K562 (cell line): ENCODE results near the gene NT5DC1.

Source experiments
- FOSL1 ChIP-seq: fragments of 200-800 bp; sonication (Bioruptor generic); conservative IDR thresholded peaks from 2 replicates; pipeline ENCODE4 v1.6.1; 2016; ENCODE audit warnings: missing genetic modification characterization, missing compliant biosample characterization
- RAD21 ChIP-seq, 2 experiments: fragments of 250-450 bp in 1 of 2; fragments of 450-650 bp in 1 of 2; sonication (Bioruptor Pico) in 1 of 2; formaldehyde crosslinking in 1 of 2; IDR thresholded peaks in 1 of 2; conservative IDR thresholded peaks in 1 of 2; 2 replicates each; pipeline versions ENCODE4 v1.4.0 to v1.8.0; 2020 to 2022; ENCODE audit warnings: mild to moderate bottlenecking in 2 of 2, moderate library complexity in 1 of 2
- SREBF2 ChIP-seq: sonication (generic); formaldehyde crosslinking; IDR thresholded peaks from 2 replicates; pipeline ENCODE4 v1.4.0; 2020; ENCODE audit warnings: mild to moderate bottlenecking, missing genetic modification reagents
- TF ChIP-seq, protein P1 (sequence below), 2 experiments: fragments of 450-650 bp in 1 of 2; sonication (generic) in 1 of 2; formaldehyde crosslinking in 1 of 2; IDR thresholded peaks in 1 of 2; conservative IDR thresholded peaks in 1 of 2; 2 replicates each; pipeline versions ENCODE4 v1.6.1 to v1.8.1; 2016 to 2023; ENCODE audit warnings: mild to moderate bottlenecking in 2 of 2, moderate library complexity in 2 of 2, inconsistent platforms in 1 of 2, missing genetic modification reagents in 1 of 2
- TF ChIP-seq, protein P2 (sequence below): fragments of 450-650 bp; formaldehyde crosslinking; IDR thresholded peaks from 2 replicates; pipeline ENCODE4 v1.4.0; 2020; ENCODE audit warnings: mild to moderate bottlenecking, moderate library complexity
- TF ChIP-seq, protein P3 (sequence below), 3 experiments: IDR thresholded peaks in 2 of 3; conservative IDR thresholded peaks in 1 of 3; 2 replicates each; pipeline ENCODE4 v1.5.1; 2011 to 2012; ENCODE audit warnings: low read length in 3 of 3, mild to moderate bottlenecking in 3 of 3, control low read depth in 2 of 3, improper control_type of control experiment in 1 of 3, inconsistent platforms in 1 of 3, low read depth in 1 of 3, mixed read lengths in 1 of 3, moderate library complexity in 1 of 3; ENCODE audit not compliant: insufficient read depth in 2 of 3

DNA sequence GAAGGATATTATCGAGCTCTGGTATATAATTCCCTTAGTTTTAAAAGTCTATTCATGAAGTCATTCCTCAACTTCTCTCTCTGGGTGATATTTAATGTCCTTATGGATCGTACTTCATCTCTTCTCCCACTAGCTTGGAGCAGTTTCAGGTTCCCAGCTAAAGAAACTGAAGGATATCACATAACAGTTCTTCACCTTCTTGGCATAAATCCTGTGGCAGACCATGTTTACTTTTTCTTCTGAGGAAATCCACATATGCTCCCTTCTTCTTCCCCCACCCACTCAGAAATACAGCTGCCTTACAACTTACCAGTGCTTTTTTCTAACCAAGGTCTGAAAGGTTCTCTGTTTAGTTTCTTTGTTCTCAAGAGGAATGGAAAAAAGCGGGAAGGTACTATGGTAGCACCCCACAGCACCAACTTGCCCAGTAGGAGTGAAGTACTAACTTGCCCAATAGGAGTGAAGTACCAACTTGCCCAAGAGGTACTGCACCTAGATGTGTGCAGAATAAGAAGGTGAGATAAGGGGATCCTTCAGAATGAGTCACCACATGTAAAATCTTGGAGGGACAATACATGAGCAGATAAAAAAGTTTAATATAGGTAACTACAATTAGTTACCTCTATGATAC, 100.1 kb downstream of the NT5DC1 start:
- TF ChIP-seq, protein P1, sequence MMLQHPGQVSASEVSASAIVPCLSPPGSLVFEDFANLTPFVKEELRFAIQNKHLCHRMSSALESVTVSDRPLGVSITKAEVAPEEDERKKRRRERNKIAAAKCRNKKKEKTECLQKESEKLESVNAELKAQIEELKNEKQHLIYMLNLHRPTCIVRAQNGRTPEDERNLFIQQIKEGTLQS (IDR thresholded peaks at IDR 0.05) = no peak
- TF ChIP-seq, protein P1 (CRISPR knock-in tag; conservative IDR thresholded peaks at IDR 0.05) = no peak
- TF ChIP-seq, protein P2, sequence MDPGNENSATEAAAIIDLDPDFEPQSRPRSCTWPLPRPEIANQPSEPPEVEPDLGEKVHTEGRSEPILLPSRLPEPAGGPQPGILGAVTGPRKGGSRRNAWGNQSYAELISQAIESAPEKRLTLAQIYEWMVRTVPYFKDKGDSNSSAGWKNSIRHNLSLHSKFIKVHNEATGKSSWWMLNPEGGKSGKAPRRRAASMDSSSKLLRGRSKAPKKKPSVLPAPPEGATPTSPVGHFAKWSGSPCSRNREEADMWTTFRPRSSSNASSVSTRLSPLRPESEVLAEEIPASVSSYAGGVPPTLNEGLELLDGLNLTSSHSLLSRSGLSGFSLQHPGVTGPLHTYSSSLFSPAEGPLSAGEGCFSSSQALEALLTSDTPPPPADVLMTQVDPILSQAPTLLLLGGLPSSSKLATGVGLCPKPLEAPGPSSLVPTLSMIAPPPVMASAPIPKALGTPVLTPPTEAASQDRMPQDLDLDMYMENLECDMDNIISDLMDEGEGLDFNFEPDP (CRISPR knock-in tag) = no peak
- TF ChIP-seq, protein P3, sequence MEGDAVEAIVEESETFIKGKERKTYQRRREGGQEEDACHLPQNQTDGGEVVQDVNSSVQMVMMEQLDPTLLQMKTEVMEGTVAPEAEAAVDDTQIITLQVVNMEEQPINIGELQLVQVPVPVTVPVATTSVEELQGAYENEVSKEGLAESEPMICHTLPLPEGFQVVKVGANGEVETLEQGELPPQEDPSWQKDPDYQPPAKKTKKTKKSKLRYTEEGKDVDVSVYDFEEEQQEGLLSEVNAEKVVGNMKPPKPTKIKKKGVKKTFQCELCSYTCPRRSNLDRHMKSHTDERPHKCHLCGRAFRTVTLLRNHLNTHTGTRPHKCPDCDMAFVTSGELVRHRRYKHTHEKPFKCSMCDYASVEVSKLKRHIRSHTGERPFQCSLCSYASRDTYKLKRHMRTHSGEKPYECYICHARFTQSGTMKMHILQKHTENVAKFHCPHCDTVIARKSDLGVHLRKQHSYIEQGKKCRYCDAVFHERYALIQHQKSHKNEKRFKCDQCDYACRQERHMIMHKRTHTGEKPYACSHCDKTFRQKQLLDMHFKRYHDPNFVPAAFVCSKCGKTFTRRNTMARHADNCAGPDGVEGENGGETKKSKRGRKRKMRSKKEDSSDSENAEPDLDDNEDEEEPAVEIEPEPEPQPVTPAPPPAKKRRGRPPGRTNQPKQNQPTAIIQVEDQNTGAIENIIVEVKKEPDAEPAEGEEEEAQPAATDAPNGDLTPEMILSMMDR (IDR thresholded peaks at IDR 0.05 in 2 of 3, conservative IDR thresholded peaks at IDR 0.05 in 1 of 3; ENCODE audit: insufficient read depth in 2 of 3, low read depth in 1 of 3, low read length in 3 of 3) = no peak
- no peak for TF ChIP-seq SREBF2 (CRISPR knock-in tag)
- no peak for TF ChIP-seq RAD21 (CRISPR knock-in tag; conservative IDR thresholded peaks at IDR 0.05 in 1 of 2, IDR thresholded peaks at IDR 0.05 in 1 of 2)
- TF ChIP-seq FOSL1 = no peak
